Effector CD8-positive, alpha-beta T cell (primary cell): ENCODE data around the gene SYK.

Source experiments
- DNase-seq: peaks from one replicate; lab custom pipeline; 2025; lab: John Stamatoyannopoulos, UW

SYK gene

DNA sequence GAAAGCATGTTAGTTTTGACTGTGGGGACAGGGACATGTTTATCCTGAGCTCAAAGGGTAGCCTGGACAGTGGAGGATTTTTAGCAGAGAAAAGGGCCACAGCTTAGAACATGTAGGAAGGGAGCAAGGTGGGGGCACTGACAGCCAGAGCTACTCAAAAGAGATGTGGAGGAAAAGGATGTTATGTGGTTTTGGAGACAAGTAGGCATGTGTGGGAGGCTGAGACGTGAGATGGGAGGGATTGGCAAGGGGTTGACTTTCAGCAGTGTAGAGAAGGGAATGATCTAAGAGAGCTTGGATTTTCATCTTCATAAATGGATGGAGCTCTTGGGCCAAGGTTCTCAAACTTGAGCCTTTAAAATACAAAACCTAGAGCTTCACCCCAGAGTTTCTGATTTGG lies 24.0 kb downstream of the SYK start:
- no peak for DNase-seq

DNA sequence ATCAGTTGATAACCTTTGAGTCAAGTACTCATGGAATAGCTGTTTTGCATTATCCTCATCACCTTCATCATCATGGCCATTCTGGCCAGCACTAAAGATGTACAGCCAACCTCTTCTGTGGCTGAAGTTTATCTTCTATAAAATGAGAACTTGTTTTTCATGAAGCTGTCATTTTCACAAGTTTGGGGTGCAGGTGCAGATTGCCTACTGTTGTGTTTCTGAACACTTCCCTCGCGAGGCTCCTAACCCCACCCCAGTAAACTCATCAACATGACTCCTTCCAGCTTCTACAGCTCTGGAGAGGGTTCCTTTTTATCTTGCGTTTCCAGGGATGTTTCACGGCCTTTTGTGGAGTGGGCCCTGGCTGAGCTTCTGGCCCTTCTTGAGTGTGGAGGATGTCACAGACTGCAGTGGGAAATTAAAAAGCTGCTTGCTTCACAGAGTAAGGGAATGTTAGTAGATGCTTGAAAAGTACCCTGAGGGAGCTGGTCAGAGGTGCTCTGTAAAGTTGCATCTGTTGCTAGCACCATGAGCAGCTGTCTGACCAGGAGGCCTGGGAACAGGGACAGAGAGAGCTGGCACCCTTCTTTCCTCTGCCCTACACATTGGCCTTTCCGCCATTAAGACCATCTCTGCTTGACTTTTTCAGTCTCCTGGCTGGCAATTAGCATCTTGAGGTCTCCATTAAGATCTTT lies 24.9 kb downstream of the SYK start:
- DNase-seq, result no peak

GRCh38 chr9:90827181-90827871 lies 25.7 kb downstream of the SYK start:
- DNase-seq, result no peak

GRCh38 chr9:90830051-90830450 lies 28.4 kb downstream of the SYK start:
- DNase-seq, result no peak

GRCh38 chr9:90830977-90831376 lies 29.4 kb downstream of the SYK start:
- no peak for DNase-seq

- no peak for DNase-seq
Measured at GRCh38 chr9:90832261-90832660, 30.6 kb downstream of the SYK start.

DNA sequence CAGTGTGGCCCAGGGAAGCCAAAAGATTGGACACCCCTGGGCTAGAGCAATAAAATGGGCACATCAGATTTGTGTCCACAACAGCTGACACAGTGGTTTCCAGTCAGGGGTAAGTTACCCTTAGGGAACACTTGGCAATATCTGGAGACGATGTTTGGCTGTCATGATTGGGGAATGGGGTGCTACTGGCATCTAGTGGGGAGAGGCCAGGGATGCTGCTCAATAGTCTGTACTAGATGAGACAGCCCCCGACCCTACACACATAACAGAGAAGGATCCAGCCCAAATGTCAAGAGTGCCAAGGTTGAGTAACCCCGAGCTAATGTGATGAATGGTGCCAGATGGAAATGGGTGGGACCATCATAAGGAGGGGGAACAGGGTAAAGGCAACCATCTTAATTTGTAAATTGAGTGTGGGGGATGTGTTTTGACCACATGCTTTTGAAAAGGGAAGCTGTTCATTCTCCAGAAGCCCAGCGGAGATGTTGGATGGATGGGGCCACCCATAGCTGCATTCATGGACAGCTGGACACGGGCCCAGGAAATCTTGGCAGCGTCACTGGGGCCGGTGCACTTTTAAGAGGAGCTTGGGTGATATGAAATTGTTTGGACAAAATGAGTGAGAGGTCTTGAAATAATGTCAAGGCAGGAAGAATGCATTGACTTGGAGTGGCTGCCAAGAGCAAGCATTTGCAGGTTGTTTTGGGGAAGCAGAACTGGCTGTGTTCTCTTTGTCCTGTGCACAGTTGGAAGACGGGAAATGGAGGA lies 33.4 kb downstream of the SYK start:
- DNase-seq, result no peak

- DNase-seq, result no peak
Measured at GRCh38 chr9:90836411-90837080, 34.9 kb downstream of the SYK start.

GRCh38 chr9:90838098-90838497 lies 36.5 kb downstream of the SYK start:
- DNase-seq, result no peak

- no peak for DNase-seq
Measured at GRCh38 chr9:90838581-90839154, 37.0 kb downstream of the SYK start.

GRCh38 chr9:90839183-90839728 lies 37.6 kb downstream of the SYK start:
- DNase-seq, result no peak

DNA sequence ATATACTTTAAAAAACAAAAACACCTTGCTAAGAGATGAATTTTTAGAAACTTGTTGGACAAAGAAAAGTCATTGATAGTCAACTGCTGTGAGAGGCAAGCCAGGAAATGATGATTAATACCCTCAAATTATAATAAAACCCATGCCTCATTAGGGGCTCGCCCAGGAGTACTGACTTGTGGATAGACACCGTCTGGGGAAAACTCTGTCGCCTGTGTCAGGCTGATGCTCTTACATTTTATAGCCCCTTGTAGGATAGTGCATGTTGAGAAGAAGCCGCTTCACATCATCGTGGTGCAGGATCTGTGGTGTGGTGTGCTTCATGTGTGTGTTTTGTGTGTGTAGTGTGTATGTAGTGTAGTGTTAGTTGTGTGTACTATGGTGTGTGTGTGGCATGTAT lies 39.1 kb downstream of the SYK start:
- no peak for DNase-seq

DNA sequence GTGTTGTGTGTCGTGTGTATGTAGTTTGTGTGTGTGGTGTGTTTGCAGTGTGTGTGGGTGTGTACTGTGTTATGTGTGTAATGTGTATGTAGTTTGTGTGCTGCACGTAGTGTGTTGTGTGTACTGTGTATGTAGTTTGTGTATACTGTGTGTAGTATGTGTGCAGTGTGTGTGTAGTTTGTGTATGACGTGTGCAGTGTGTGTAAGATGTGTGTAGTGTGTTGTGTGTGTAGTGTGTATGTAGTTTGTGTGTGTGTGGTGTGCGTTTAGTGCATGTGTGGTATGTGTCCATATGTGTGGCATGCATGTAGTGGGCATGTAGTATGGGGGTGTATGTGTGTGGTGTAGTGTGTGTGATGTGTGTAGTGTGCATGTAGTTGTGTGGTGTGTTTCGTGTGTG lies 39.6 kb downstream of the SYK start:
- DNase-seq, result no peak

- no peak for DNase-seq
Measured at GRCh38 chr9:90841615-90842014, 40.0 kb downstream of the SYK start.

DNA sequence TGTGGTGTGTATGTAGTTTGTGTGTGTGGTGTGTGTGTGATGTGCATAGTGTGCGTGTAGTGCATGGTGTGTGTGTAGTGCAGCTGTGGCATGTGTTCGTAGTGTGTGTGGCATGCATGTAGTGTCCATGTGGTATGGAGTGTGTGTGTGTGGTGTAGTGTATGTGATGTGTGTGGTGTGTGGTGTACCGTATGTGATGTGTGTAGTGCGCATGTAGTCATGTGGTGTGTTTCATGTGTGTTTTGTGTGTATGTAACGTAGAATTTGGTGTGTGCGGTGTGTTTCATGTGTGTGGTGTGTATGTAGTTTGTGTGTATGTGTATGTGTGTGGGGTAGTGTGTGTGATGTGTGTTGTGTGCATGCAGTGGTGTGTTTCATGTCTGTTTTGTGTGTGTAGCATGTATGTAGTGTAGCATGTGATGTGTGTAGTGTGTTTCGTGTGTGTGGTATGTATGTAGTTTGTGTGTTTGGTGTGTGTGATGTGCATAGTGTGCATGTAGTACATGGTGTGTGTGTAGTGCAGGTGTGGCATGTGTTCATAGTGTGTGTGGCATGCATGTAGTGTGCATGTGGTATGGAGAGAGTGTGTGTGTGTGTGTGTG lies 40.7 kb downstream of the SYK start:
- no peak for DNase-seq

DNA sequence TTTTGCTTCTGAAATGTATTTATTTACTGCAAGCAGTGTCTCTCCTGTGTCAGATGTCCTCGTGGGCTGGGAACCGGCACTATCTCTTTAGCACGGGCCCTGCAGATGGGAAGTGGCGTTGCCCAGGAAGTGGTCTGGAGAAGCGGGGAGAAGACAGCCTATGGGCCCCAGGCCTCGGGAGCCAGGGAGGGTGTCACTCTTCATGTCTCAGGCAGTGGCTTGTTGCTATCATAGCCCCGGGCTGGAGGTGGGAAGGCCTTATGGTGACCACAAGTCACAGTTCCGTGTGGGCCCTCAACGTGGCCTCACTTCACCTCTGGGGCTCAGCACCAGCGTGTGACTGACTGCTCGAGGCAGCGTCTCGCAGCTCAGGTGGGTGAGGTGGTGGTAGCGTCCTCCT lies 41.4 kb downstream of the SYK start:
- no peak for DNase-seq

DNA sequence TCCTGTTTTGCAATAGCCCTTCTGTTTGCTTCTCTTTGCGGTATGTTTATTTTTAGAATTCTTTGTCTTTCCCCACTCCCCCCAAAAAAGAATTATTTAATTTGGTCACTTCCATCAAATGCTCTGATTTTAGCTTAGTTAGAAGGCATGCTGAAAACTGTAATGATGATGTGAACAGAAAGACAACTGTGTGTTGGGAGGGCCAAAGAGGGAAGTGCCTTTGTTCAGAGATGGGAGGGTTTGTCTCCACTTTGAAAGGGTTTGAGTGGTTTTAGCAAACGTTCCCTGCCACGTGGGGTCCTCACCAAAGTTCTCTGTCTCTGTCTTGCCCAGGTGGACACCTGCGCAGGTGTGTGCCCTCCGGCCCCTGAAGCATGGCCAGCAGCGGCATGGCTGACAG lies 41.9 kb downstream of the SYK start:
- no peak for DNase-seq

GRCh38 chr9:90844326-90844725 lies 42.7 kb downstream of the SYK start:
- no peak for DNase-seq

GRCh38 chr9:90846770-90847419 lies 45.3 kb downstream of the SYK start:
- DNase-seq, result no peak

DNA sequence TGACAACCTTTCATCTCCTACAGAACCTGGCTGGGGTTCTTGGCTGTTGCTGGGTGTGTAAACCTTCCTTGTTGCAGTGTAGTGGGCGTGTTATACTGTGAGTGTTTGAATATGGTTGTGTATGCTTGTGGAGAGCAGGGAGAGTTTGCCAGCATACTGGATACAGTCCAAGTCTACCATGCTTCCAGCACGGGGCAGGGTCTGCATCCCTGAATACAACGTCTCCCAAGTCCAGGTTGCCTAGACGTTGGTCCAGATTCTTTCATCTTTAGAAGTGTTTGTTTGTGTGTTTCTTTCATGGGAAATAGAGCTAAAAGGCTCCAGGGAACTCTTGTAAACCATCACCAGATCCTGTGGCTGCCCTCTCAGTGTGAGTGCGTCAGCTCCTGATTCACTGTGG lies 46.4 kb downstream of the SYK start:
- DNase-seq, result no peak

- no peak for DNase-seq
Measured at GRCh38 chr9:90848866-90849265, 47.2 kb downstream of the SYK start.
